NT2/D1 (cell line): ENCODE results near the gene CERKL.

Source experiments
- DNase-seq: peaks from one replicate; pipeline ENCODE4 v3.0.0-alpha.2; 2011; ENCODE audit warnings: low read depth, low spot score
- H3K27me3 ChIP-seq: 2 replicates; pipeline ENCODE4 v1.6.0; 2011; ENCODE audit warnings: mild to moderate bottlenecking; ENCODE audit not compliant: insufficient read length, insufficient read depth
- H3K36me3 ChIP-seq: 2 replicates; pipeline ENCODE4 v1.6.1; 2011; ENCODE audit warnings: mild to moderate bottlenecking, low read length, mixed read lengths; ENCODE audit not compliant: insufficient read depth, insufficient read length
- H3K4me1 ChIP-seq: 2 replicates; pipeline ENCODE4 v1.5.1; 2011; ENCODE audit not compliant: insufficient read depth, insufficient read length
- H3K4me3 ChIP-seq: 2 replicates; pipeline ENCODE4 v1.5.1; 2011; ENCODE audit warnings: low read depth; ENCODE audit not compliant: insufficient read length
- H3K9ac ChIP-seq: 2 replicates; pipeline ENCODE4 v1.6.0; 2011; ENCODE audit warnings: low read depth; ENCODE audit not compliant: insufficient read length
- H3K9me3 ChIP-seq: 2 replicates; pipeline ENCODE4 v1.5.1; 2011; ENCODE audit warnings: mild to moderate bottlenecking, low read length; ENCODE audit not compliant: insufficient read depth
- SUZ12 ChIP-seq: IDR thresholded peaks from 2 replicates; pipeline ENCODE4 v1.6.1; 2011; ENCODE audit not compliant: insufficient read length, insufficient read depth; ENCODE audit errors: extremely low read depth
- YY1 ChIP-seq: IDR thresholded peaks from 2 replicates; pipeline ENCODE4 v1.6.1; 2011; ENCODE audit not compliant: insufficient read length, insufficient read depth
- ZNF274 ChIP-seq: IDR thresholded peaks from 2 replicates; pipeline ENCODE4 v1.6.1; 2011; ENCODE audit warnings: mild to moderate bottlenecking, low read depth, low read length

The CERKL gene

DNA sequence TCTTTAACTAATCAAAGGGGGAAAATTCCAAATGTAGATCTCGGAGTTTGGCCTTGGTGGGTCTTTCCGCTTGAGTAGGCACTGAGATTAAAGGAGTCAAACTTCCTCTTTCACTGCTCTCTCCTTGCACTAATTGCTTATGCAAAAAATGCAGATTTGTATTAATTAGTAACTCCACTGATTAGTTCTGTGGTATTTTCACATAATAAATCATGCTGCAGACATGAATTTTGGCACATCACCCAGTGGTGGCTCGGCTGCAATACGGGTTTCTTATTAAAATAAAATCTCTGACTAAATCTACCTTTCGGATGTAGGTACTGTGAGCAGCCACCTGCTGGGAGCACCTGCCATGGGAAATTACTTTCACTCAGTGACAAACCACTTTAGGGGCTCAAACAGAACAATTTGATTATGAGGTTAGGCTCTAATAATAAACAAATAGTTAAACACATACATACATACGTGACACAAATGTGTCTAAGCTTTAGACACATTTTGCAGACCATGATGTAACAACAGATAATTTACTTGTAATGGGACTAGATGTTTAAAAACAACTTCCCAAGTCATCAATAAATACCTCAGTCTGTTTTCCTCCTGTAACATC lies 29.8 kb upstream of the CERKL start:
- Histone ChIP-seq H3K4me3 (no peak overlapping the region), H3K9me3 (no peaks in the 10 kb centered on the region), H3K9ac (no peak overlapping the region), H3K36me3 (no peaks in the 10 kb centered on the region), H3K4me1 (peaks cover 16% of the 10 kb centered on the region), H3K27me3 (peaks cover 96% of the 10 kb centered on the region)
- DNase-seq = no peak
- TF ChIP-seq YY1 = no peak
- no peak for TF ChIP-seq SUZ12
- TF ChIP-seq ZNF274 = no peak

DNA sequence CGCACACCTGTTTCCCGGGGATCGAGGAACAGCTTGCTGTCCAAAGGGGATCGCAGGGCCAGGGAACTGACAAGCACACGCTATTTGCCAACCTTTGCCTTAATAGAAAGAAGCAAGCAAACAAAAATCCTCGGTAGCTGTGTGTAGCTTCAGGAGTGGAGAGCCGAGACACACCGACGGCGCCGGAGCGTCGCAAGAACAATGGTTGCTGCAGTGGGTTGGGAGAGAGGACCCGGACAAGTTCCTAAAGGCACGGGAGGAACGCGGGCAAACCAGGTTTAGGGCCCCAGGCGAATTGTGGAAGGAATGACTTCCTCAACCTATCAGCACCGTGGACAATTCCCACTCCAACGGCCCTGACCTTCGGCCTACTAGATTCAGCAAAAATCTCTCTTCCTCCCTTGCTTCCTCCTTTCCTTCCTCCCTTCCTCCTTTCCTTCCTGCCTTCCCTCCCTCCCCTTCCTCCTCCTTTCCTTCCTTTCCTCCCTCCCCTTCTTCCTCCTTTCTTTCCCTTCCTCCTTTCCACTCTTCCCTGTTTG lies 28.3 kb upstream of the CERKL start:
- no peak for DNase-seq
- Histone ChIP-seq H3K9ac (no peak overlapping the region), H3K4me3 (no peak overlapping the region), H3K9me3 (no peaks in the 10 kb centered on the region), H3K36me3 (no peaks in the 10 kb centered on the region), H3K27me3 (peaks cover 98% of the 10 kb centered on the region), H3K4me1 (peaks cover 23% of the 10 kb centered on the region)
- TF ChIP-seq ZNF274 = no peak
- TF ChIP-seq YY1 = no peak
- TF ChIP-seq SUZ12 = no peak

DNA sequence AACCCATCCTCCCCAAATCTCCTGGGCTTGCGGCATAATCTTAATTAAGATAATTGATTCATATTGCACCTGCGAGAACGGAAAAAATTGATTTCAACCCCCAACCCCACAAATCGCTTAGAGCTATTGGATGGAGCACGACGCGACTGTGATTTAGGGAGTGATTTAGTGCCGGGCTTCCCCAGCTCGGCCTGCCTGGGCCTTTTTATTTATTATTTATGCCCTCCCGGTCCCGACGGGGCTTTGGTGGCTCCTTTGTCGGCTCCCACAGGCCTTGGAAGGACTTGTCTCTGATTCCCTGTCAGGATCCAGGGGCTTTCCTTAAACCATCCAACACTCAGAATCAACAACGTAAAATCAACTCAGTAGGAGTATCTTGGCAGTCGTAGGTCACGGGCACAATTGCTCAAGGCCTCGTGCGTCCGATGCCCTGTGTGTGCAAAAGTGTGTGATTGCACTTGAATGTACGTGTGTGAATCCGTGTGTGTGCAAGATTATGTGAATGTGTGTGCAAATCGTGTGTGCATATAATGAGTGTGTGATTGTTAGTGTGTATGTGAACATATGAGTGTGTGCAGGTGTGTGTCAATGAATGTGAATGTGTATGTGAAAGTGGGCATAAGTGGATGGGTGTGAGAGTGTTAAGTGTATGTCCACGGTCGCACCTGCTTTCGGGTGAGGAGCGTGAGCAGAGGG lies 27.7 kb upstream of the CERKL start:
- peaks cover 23% of the 10 kb centered on the region for H3K4me1 ChIP-seq
- H3K9me3 ChIP-seq = no peaks in the 10 kb centered on the region
- TF ChIP-seq SUZ12 (peak; percentile 92), ZNF274 (no peak)
- no peak overlapping the region for H3K9ac ChIP-seq
- H3K27me3 ChIP-seq = peaks cover 98% of the 10 kb centered on the region
- H3K36me3 ChIP-seq = no peaks in the 10 kb centered on the region
- DNase-seq = no peak
- H3K4me3 ChIP-seq = peak overlapping the region; percentile 21

GRCh38 chr2:181683518-181684453 lies 26.9 kb upstream of the CERKL start:
- TF ChIP-seq SUZ12 = no peak
- no peak for TF ChIP-seq ZNF274
- no peak for TF ChIP-seq YY1
- peak; percentile 50 for DNase-seq
- no peaks in the 10 kb centered on the region for H3K9me3 ChIP-seq
- peaks cover 98% of the 10 kb centered on the region for H3K27me3 ChIP-seq
- H3K4me3 ChIP-seq = peak overlapping the region; percentile 21
- H3K36me3 ChIP-seq = no peaks in the 10 kb centered on the region
- H3K4me1 ChIP-seq = peaks cover 23% of the 10 kb centered on the region
- H3K9ac ChIP-seq = no peak overlapping the region

DNA sequence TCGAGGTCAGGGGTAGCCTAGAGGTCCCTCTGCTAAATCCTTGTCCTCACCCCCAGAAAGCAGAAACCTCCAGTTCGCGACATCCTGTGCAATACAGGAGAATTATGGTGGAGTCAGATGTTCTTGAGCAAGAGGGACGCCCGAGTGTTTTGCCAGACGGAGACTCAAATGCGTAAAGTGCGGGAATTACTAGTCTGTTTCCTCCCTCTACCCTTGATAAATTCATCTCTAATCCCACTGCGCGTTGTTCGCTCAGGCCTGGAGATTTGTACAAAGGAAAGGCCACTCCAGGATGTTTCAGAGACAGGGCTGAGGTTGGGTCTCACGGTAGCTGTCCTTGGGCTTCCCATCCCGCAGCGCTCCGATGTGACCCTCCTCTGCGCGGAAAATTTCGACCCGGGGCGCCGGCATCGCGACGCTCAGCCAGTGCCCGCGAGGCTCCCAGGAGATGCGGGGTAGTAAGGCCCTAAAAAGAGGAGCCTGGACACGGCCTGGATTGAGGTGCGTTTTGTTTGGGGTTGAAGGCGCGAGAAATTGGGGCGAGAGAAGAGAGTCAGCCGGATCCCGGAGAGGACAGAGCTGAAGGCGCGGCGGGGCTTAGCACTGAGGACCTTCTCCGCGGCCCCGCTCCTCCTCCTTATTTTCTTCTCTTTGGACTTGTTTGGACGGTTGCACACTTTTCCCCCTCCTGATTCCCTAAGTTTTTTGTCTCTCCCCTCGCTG lies 26.1 kb upstream of the CERKL start:
- DNase-seq = no peak
- H3K9me3 ChIP-seq = no peaks in the 10 kb centered on the region
- H3K36me3 ChIP-seq = no peaks in the 10 kb centered on the region
- peaks cover 23% of the 10 kb centered on the region for H3K4me1 ChIP-seq
- H3K4me3 ChIP-seq = peak overlapping the region; percentile 21
- H3K27me3 ChIP-seq = peaks cover 99% of the 10 kb centered on the region
- no peak overlapping the region for H3K9ac ChIP-seq
- TF ChIP-seq ZNF274 (no peak), YY1 (no peak), SUZ12 (peak; percentile 98)

- DNase-seq = no peak
- Histone ChIP-seq H3K9ac (no peak overlapping the region), H3K27me3 (peaks cover 99% of the 10 kb centered on the region), H3K4me3 (no peak overlapping the region), H3K36me3 (no peaks in the 10 kb centered on the region), H3K4me1 (peaks cover 23% of the 10 kb centered on the region), H3K9me3 (no peaks in the 10 kb centered on the region)
- no peak for TF ChIP-seq YY1
- TF ChIP-seq SUZ12 = no peak
- TF ChIP-seq ZNF274 = no peak
Measured at GRCh38 chr2:181682026-181682789, 25.3 kb upstream of the CERKL start.
